Mucosa of descending colon (tissue), 3 donors: ENCODE data around the gene TUT1. TPM values are rescaled to one million over a fixed set of nuclear protein-coding genes. Genes with fewer than 3 reads are reported as not detected.

Experiments used
- ATAC-seq: fragments of 200-7000 bp; cut with Tn5 transposase; one replicate; pipeline ENCODE4 v1.9.1; 2020; ENCODE audit warnings: mild to moderate bottlenecking, moderate library complexity
- DNase-seq, 3 donors: peaks; one replicate each; pipeline ENCODE4 v3.0.0-alpha.2; 2020
- H3K36me3 ChIP-seq: fragments of 200-600 bp; one replicate; pipeline ENCODE4 v1.8.0; 2021; ENCODE audit warnings: low read depth, mild to moderate bottlenecking
- H3K4me1 ChIP-seq: fragments of 200-600 bp; one replicate; pipeline ENCODE4 v1.8.0; 2021; ENCODE audit warnings: low read depth, mild to moderate bottlenecking
- H3K4me3 ChIP-seq: fragments of 200-600 bp; one replicate; pipeline ENCODE4 v1.8.0; 2021; ENCODE audit warnings: mild to moderate bottlenecking
- H3K9me3 ChIP-seq: fragments of 200-600 bp; one replicate; pipeline ENCODE4 v1.8.0; 2021; ENCODE audit warnings: mild to moderate bottlenecking
- CTCF ChIP-seq: fragments of 200-600 bp; IDR thresholded peaks from one replicate; pipeline ENCODE4 v1.8.0; 2022; ENCODE audit warnings: antibody characterized with exemption, mild to moderate bottlenecking
- intact Hi-C, 2 donors: fragments of 100-400 bp; cut with DNase I in 1 of 2; cut with micrococcal nuclease in 1 of 2; formaldehyde crosslinking; loops; one replicate each; pipeline versions ENCODE4 v1.11.0 to v1.11.1; 2022; cut with DNase I, micrococcal nuclease
- total RNA-seq, 3 donors: library from RNA; stranded (reverse); fragmentation: NEBNext Ultra II Directional in 2 of 3; extraction: Animal tissue kit (Norgen Biotek cat#: 25700) in 2 of 3; gene quantifications; one replicate each; pipeline versions ENCODE4 v1.2.1 to v1.2.4, GENCODE V29; 2021 to 2023
- donor health status: DM: no; HTN: no; CAD: no; lungs with moderate emphysema.
- donor health status: DM: no; HTN: no; CAD: no.
- donor health status: DM: no; HTN: yes; CAD: no.

The TUT1 gene
- total RNA-seq, 3 donors from 2014 or later: 11.9 to 19.8 (median 13.3) TPM

- ATAC-seq (peak; percentile 66), DNase-seq (peak; percentile 90 to 97 (median 94))
- intact Hi-C loops: no loop called here
- peaks cover 28% of the 10 kb centered on the region for H3K4me1 ChIP-seq
- no peak overlapping the region for H3K4me3 ChIP-seq
- no peaks in the 10 kb centered on the region for H3K9me3 ChIP-seq
- no peaks in the 10 kb centered on the region for H3K36me3 ChIP-seq
- TF ChIP-seq CTCF: no peak
These were observed 7.9 kb upstream of the TUT1 start for GRCh38 chr11:62599069-62599696.

DNA sequence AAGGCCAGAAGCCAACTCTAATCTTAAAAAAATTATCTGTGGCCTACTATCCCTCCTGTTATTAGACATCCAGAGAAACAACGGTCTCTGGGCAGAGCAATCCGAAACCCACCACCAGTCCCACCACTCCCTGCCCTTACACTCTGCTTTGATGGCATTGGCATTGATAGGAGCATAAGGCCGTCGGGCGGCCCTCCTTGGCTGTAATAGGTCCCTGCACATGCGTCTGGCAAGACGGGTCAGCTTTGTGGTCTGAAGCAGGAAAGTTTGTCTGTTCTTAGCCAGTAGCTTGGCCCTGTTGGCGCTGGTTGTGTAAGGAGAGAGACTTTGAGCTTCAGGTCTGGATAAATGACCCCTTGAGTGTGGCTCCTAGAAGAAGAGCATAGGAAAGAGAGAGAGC, 3.8 kb upstream of the TUT1 start:
- no peak overlapping the region for H3K4me3 ChIP-seq
- no peak for ATAC-seq
- no peaks in the 10 kb centered on the region for H3K9me3 ChIP-seq
- H3K36me3 ChIP-seq: no peaks in the 10 kb centered on the region
- TF ChIP-seq CTCF: no peak
- peak in 2 of 3 donors; percentile 3 to 34 for DNase-seq
- peaks cover 31% of the 10 kb centered on the region for H3K4me1 ChIP-seq
- intact Hi-C loops: no loop called here

DNA sequence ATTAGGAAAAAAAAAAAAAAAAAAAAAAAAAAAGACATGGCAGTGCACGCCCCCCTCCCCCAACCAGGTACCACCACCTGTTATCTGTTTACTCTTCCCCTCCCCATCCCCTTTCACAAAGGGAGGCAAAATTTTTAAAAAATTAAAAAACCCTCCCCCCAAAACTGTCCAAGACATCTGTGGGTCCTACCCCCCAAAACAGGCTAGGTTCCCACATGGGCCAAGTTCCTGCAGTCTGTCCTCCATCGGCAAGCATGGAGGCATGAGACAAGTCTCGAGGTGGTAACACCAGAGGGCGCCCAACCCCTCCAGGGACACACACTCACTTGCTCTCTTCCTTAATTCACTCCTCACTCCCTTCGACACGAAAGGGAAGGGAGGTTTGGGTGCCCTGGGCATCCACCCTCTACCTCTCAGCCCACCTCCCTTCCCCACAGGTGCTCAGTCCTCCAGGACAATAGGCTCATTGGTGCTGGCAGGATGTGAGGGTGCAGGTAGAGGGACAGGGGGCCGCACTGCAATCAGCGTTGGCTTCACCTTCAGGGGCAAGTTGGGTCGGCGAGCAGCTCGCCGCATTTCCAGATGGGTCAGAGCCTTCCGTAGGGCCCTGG, 2.2 kb upstream of the TUT1 start:
- DNase-seq (peak; percentile 85 to 95 (median 89)), ATAC-seq (peak; percentile 47)
- H3K36me3 ChIP-seq: no peaks in the 10 kb centered on the region
- H3K4me3 ChIP-seq: no peak overlapping the region
- peaks cover 20% of the 10 kb centered on the region for H3K4me1 ChIP-seq
- intact Hi-C loops: no loop called here
- peak; percentile 61 for TF ChIP-seq CTCF
- H3K9me3 ChIP-seq: no peaks in the 10 kb centered on the region

DNA sequence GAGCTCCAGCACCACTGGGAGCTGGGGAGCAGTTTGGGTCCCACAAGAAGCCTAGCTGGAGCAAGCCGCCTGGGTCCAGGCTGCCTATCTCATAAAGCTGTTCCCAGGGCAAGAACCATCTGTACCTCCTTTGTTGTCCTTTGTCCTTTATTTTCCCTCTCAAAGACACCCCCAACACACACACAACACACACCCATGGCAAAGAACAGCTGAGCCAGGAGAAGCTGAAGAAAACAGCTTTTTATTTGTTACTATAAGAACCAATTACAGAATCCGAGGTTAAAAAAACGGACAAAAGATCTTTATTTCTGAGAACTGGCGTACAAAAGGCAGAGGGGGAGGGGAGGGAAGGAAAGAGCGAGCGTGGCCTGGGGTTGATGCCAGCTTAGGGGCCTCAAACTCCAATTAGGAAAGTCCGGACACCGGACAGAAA, 1.7 kb upstream of the TUT1 start:
- DNase-seq: peak in 2 of 3 donors; percentile 28 to 43
- Histone ChIP-seq H3K4me1 (peaks cover 20% of the 10 kb centered on the region), H3K4me3 (no peak overlapping the region), H3K9me3 (no peaks in the 10 kb centered on the region), H3K36me3 (no peaks in the 10 kb centered on the region)
- ATAC-seq: no peak
- TF ChIP-seq CTCF: no peak
- intact Hi-C loops: no loop called here

DNA sequence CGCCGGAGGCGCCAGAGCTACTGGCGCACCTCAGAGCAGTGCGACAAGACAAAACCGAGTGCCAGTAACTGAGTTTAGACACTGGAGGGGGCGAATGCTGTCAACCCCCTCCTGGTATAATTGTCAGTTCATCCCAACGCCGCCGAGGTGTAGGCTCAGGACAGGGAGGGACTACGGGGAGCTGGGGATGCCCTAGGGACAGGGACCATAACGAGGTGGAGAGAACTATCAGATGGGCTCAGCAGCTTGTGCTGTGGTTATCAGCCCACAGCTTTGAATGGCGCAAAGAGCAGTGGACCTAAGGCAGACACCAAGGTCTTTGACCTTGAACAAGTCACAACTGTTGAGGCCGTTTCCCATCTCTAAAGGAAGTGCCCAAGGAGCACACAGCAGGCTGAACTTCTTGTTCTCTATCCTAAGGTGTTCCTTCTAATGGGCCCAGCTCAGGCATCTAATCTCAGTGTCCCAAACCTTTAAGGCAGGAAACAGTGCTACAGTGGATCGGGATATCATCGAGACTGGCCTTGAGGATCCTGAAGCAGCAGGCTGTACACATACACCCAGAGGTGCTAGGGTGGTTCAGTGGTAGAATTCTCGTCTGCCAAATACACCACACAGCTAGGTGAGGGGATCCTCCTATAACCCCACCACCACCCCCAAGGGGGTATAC, 958 bp upstream of the TUT1 start:
- TF ChIP-seq CTCF: no peak
- Histone ChIP-seq H3K36me3 (no peaks in the 10 kb centered on the region), H3K4me3 (no peak overlapping the region), H3K9me3 (no peaks in the 10 kb centered on the region), H3K4me1 (peaks cover 20% of the 10 kb centered on the region)
- no peak for DNase-seq
- intact Hi-C loops: no loop called here
- ATAC-seq: no peak
